Measurements from ENCODE around the gene CELF1. TPM values are rescaled to one million over a fixed set of nuclear protein-coding genes. Genes with fewer than 3 reads are reported as not detected.

CELF1 gene
- total RNA-seq, 4 donors from 2014 or later = 69.6 to 151 (median 99.3) TPM

DNA sequence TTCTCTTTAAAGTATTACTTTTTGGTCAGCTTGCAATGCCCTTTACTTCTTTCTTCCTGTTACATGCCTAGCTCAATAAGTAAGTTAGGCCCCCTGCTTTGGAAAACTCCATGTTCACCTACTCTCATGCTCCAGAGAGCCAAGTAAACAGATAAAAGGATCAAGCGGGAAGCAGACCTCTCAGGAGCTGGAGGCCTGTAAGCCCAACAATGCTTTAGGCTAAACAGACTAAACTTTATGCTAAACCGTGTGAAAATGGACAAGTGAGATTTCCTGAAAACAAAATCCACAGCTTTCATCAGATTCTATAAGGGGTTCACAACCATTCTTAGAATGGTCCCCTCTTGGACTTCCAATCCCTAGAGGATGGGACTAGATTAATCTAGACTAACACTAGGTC is 40.2 kb downstream of the CELF1 start:
- TF ChIP-seq EP300 (IDR thresholded peaks at IDR 0.05) (no peak), POLR2A (IDR thresholded peaks at IDR 0.05; ENCODE audit: low read depth) (no peak), POLR2AphosphoS5 (IDR thresholded peaks at IDR 0.05) (no peak)
- TF ChIP-seq, protein P1, sequence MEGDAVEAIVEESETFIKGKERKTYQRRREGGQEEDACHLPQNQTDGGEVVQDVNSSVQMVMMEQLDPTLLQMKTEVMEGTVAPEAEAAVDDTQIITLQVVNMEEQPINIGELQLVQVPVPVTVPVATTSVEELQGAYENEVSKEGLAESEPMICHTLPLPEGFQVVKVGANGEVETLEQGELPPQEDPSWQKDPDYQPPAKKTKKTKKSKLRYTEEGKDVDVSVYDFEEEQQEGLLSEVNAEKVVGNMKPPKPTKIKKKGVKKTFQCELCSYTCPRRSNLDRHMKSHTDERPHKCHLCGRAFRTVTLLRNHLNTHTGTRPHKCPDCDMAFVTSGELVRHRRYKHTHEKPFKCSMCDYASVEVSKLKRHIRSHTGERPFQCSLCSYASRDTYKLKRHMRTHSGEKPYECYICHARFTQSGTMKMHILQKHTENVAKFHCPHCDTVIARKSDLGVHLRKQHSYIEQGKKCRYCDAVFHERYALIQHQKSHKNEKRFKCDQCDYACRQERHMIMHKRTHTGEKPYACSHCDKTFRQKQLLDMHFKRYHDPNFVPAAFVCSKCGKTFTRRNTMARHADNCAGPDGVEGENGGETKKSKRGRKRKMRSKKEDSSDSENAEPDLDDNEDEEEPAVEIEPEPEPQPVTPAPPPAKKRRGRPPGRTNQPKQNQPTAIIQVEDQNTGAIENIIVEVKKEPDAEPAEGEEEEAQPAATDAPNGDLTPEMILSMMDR (IDR thresholded peaks at IDR 0.05) = no peak
- no peak for DNase-seq (ENCODE audit: extremely low spot score)
- Histone ChIP-seq H3K27me3 (no peaks in the 10 kb centered on the region), H3K27ac (replicated peaks in 1 of 4) (peak overlapping the region; percentile 56 to 80 (median 64)), H3K4me1 (peaks cover 83 to 100% (median 99%) of the 10 kb centered on the region in 4 donors), H3K9me3 (no peaks in the 10 kb centered on the region), H3K36me3 (no peaks in the 10 kb centered on the region), H3K4me3 (no peak overlapping the region)
- 37% methylated on average over 2 of the region's 2 CpGs for WGBS
- intact Hi-C loops (cut with DNase I) = no loop called here

DNA sequence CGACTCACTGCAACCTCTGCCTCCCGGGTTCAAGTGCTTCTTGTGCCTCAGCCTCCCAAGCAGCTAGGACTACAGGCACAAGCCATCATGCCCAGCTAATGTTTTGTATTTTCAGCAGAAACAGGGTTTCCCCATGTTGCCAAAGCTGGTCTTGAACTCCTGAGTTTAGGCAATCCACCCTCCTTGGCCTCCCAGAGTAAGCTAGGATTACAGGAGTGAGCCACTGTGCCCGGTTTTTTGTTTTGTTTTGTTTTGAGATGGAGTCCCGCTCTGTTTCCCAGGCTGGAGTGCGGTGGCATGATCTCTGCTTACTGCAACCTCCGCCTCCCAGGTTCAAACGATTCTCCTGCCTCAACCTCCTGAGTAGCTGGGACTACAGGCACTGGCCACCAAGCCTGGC is 41.0 kb downstream of the CELF1 start:
- H3K27me3 ChIP-seq = no peaks in the 10 kb centered on the region
- no peaks in the 10 kb centered on the region for H3K36me3 ChIP-seq
- peaks cover 83 to 100% (median 99%) of the 10 kb centered on the region in 4 donors for H3K4me1 ChIP-seq
- intact Hi-C loops (cut with DNase I) = no loop called here
- 81% methylated on average over 7 of the region's 7 CpGs for WGBS
- H3K9me3 ChIP-seq = no peaks in the 10 kb centered on the region
- no peak for DNase-seq (ENCODE audit: extremely low spot score)
- H3K4me3 ChIP-seq = no peak overlapping the region
- H3K27ac ChIP-seq (replicated peaks in 1 of 4) = peak overlapping the region; percentile 56 to 80 (median 64)
- TF ChIP-seq POLR2A (IDR thresholded peaks at IDR 0.05; ENCODE audit: low read depth) = no peak
- no peak for TF ChIP-seq EP300 (IDR thresholded peaks at IDR 0.05)
- TF ChIP-seq, protein P1 (IDR thresholded peaks at IDR 0.05) = no peak

DNA sequence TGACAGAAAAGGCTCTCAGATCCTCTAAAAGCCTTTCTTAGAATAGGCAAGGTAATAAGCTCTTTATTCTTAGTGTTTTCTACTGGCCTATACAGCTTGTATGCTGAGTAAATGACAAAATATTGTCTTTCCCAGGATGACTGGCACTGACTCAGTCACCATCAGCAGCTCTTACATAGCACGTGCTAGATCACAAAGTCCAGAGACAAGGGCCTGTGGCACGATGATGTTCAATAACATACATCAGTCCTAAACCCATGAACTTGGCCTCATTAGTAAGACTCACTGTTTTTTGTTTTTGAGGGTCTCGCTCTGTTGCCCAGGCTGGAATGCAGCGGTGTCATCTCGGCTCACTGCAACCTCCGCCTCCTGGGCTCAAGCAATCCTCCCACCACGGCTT is 42.7 kb downstream of the CELF1 start:
- H3K4me1 ChIP-seq = peaks cover 72 to 99% (median 96%) of the 10 kb centered on the region in 4 donors
- TF ChIP-seq EP300 (IDR thresholded peaks at IDR 0.05) = no peak
- TF ChIP-seq POLR2AphosphoS5 (IDR thresholded peaks at IDR 0.05) = no peak
- no peak for TF ChIP-seq POLR2A (IDR thresholded peaks at IDR 0.05; ENCODE audit: low read depth)
- TF ChIP-seq, protein P1 (IDR thresholded peaks at IDR 0.05) = no peak
- H3K9me3 ChIP-seq = no peaks in the 10 kb centered on the region
- H3K27ac ChIP-seq (replicated peaks in 1 of 4) = peak overlapping the region in 3 of 4 donors; percentile 22 to 57 (median 57)
- no peak for DNase-seq (ENCODE audit: extremely low spot score)
- WGBS = 94% methylated on average over 7 of the region's 7 CpGs
- H3K27me3 ChIP-seq = no peaks in the 10 kb centered on the region
- intact Hi-C loops (cut with DNase I) = no loop called here
- no peak overlapping the region for H3K4me3 ChIP-seq
- no peaks in the 10 kb centered on the region for H3K36me3 ChIP-seq

DNA sequence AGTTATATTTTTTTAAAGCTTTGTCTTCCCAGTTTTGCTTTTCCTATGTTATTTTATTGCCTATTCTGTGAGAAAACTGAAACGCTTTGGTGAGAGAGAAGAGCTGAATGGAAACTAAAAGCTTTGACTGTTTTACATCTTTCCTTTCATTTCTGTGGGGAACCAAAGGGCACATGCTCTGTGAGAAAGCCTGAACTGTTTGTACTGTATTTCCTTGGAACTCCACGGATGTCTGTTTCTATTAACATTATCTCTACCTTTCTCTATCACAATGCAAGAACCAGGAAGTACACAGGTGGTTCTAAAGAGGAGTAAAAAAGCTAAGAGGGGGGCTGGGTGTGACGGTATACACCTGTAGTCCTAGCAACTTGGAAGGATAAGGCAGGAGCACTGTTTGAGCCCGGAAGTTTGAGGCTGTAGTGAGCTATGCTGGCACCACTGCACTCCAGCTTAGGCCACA is 43.8 kb downstream of the CELF1 start:
- Histone ChIP-seq H3K27ac (replicated peaks in 1 of 4) (peak overlapping the region; percentile 42 to 57 (median 51)), H3K27me3 (no peaks in the 10 kb centered on the region), H3K4me1 (peaks cover 61 to 99% (median 91%) of the 10 kb centered on the region in 4 donors), H3K9me3 (no peaks in the 10 kb centered on the region), H3K4me3 (no peak overlapping the region), H3K36me3 (no peaks in the 10 kb centered on the region)
- TF ChIP-seq, protein P1 (IDR thresholded peaks at IDR 0.05) = no peak
- no peak for TF ChIP-seq EP300 (IDR thresholded peaks at IDR 0.05)
- TF ChIP-seq POLR2AphosphoS5 (IDR thresholded peaks at IDR 0.05) = no peak
- no peak for TF ChIP-seq POLR2A (IDR thresholded peaks at IDR 0.05; ENCODE audit: low read depth)
- no peak for DNase-seq (ENCODE audit: extremely low spot score)
- intact Hi-C loops (cut with DNase I) = loop anchor here (5.0 kb wide), 1 partner anchor 43 kb away; the partner anchor contains the start of gene CELF1
- 52% methylated on average over 4 of the region's 4 CpGs for WGBS

Data from esophagus muscularis mucosa (tissue), 4 donors.